HEK293 (cell line): Measurements from ENCODE around the gene GLT6D1.

Experiments used
- IKZF3 ChIP-seq: fragments of 450-650 bp; IDR thresholded peaks from 2 replicates; pipeline ENCODE4 v1.5.0; 2018; ENCODE audit warnings: missing biosample characterization, mild to moderate bottlenecking, missing genetic modification characterization, moderate library complexity
- MYNN ChIP-seq: fragments of 450-650 bp; formaldehyde crosslinking; IDR thresholded peaks from 2 replicates; pipeline ENCODE4 v1.5.1; 2016; ENCODE audit warnings: missing biosample characterization, missing genetic modification characterization, borderline replicate concordance
- TCF7L2 ChIP-seq: IDR thresholded peaks from 2 replicates; pipeline ENCODE4 v1.6.1; 2011; ENCODE audit warnings: low read depth, mild to moderate bottlenecking, inconsistent platforms, low read length, moderate library complexity, borderline replicate concordance
- ZNF433 ChIP-seq: fragments of 450-650 bp; formaldehyde crosslinking; IDR thresholded peaks from 2 replicates; pipeline ENCODE4 v1.5.1; 2016; ENCODE audit warnings: missing biosample characterization, missing genetic modification characterization, low read depth
- TF ChIP-seq, protein P1 (sequence below): fragments of 450-650 bp; formaldehyde crosslinking; IDR thresholded peaks from 2 replicates; pipeline ENCODE4 v1.5.1; 2016; ENCODE audit warnings: missing biosample characterization, missing genetic modification characterization

DNA sequence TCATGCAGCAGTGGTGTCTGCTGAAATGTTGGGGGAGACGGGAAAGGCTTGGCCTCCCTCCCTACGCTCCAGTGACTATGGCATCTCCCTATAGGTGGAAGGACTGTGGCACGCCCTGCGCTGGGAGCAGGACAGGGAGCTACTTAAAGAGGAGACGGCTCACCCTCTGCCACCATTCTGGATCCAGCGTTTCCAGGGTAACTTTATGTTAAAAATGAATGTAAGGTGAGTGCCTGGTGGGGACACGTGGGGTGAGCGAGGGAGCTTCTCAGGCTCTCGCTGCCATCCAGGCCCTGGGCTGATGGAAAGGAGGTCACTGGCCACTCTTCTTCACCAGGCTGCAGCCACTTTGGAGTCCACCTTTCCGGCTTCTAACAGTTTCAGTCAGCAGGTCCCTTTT is 62.1 kb downstream of the GLT6D1 start:
- TF ChIP-seq ZNF433 (no peak), MYNN (tag by site-specific recombination) (no peak), IKZF3 (no peak), TCF7L2 (no peak)
- TF ChIP-seq, protein P1, sequence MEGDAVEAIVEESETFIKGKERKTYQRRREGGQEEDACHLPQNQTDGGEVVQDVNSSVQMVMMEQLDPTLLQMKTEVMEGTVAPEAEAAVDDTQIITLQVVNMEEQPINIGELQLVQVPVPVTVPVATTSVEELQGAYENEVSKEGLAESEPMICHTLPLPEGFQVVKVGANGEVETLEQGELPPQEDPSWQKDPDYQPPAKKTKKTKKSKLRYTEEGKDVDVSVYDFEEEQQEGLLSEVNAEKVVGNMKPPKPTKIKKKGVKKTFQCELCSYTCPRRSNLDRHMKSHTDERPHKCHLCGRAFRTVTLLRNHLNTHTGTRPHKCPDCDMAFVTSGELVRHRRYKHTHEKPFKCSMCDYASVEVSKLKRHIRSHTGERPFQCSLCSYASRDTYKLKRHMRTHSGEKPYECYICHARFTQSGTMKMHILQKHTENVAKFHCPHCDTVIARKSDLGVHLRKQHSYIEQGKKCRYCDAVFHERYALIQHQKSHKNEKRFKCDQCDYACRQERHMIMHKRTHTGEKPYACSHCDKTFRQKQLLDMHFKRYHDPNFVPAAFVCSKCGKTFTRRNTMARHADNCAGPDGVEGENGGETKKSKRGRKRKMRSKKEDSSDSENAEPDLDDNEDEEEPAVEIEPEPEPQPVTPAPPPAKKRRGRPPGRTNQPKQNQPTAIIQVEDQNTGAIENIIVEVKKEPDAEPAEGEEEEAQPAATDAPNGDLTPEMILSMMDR (tag by site-specific recombination), result no peak
